Esophagus muscularis mucosa (tissue), 4 donors: ENCODE data around the gene CAPZB. TPM values are rescaled to one million over a fixed set of nuclear protein-coding genes. Genes with fewer than 3 reads are reported as not detected.

ENCODE experiments used
- DNase-seq: peaks from one replicate; pipeline ENCODE4 v3.0.0-alpha.2; 2017; ENCODE audit errors: extremely low spot score
- H3K27ac ChIP-seq, 4 donors: fragments of 200-600 bp; sonication (generic); replicated peaks in 1 of 4; 1 replicate in 3 of 4; 2 replicates in 1 of 4; pipeline ENCODE4 v1.5.1; 2016 to 2019; ENCODE audit warnings: mild to moderate bottlenecking in 1 of 4
- H3K27me3 ChIP-seq, 4 donors: fragments of 200-600 bp; sonication (generic); one replicate each; pipeline versions ENCODE4 v1.5.1 to v1.6.0; 2016 to 2019
- H3K36me3 ChIP-seq, 4 donors: fragments of 200-600 bp; sonication (generic); one replicate each; pipeline ENCODE4 v1.5.1; 2016 to 2019
- H3K4me1 ChIP-seq, 4 donors: fragments of 200-600 bp; sonication (generic); one replicate each; pipeline ENCODE4 v1.5.1; 2016 to 2019
- H3K4me3 ChIP-seq, 4 donors: fragments of 200-600 bp; sonication (generic); 1 replicate in 2 of 4; 2 replicates in 2 of 4; pipeline ENCODE4 v1.5.1; 2016 to 2019; ENCODE audit warnings: mild to moderate bottlenecking in 4 of 4, moderate library complexity in 1 of 4
- H3K9me3 ChIP-seq, 4 donors: fragments of 200-600 bp; sonication (generic); 1 replicate in 3 of 4; 2 replicates in 1 of 4; pipeline ENCODE4 v1.5.1; 2016 to 2019
- EP300 ChIP-seq: sonication (generic); formaldehyde crosslinking; IDR thresholded peaks from one replicate; pipeline ENCODE4 v1.6.1; 2017; ENCODE audit warnings: antibody characterized with exemption
- POLR2A ChIP-seq: fragments of 450-650 bp; IDR thresholded peaks from one replicate; pipeline ENCODE4 v1.6.1; 2017; ENCODE audit warnings: antibody characterized with exemption, moderate library complexity, mild to moderate bottlenecking, low read depth
- POLR2AphosphoS5 ChIP-seq, 2 donors: sonication (generic); formaldehyde crosslinking; IDR thresholded peaks; one replicate each; pipeline ENCODE4 v1.6.1; 2017; ENCODE audit warnings: antibody characterized with exemption in 2 of 2
- WGBS: methylation state at CpG from one replicate; pipeline ENCODE4 v1.1.5; 2018; 5-methylcytosine and 5-hydroxymethylcytosine counted together
- intact Hi-C: fragments of 100-400 bp; cut with DNase I; formaldehyde crosslinking; loops from one replicate; pipeline ENCODE4 v1.15.1; 2023
- total RNA-seq, 4 donors: library from RNA; depleted of rRNA; stranded (reverse); fragments of >200 nt; gene quantifications; one replicate each; pipeline versions ENCODE4 v1.1.0 to v1.2.1, GENCODE V29; 2016
- TF ChIP-seq, protein P1 (sequence below), 3 experiments: fragments of 200-600 bp in 2 of 3; fragments of 450-650 bp in 1 of 3; sonication (generic) in 2 of 3; IDR thresholded peaks; one replicate each; pipeline ENCODE4 v1.5.1; 2017 to 2019; ENCODE audit warnings: antibody characterized with exemption in 3 of 3, mild to moderate bottlenecking in 2 of 3, moderate library complexity in 1 of 3

CAPZB gene
- total RNA-seq, 4 donors from 2014 or later = 186 to 261 (median 203) TPM

DNA sequence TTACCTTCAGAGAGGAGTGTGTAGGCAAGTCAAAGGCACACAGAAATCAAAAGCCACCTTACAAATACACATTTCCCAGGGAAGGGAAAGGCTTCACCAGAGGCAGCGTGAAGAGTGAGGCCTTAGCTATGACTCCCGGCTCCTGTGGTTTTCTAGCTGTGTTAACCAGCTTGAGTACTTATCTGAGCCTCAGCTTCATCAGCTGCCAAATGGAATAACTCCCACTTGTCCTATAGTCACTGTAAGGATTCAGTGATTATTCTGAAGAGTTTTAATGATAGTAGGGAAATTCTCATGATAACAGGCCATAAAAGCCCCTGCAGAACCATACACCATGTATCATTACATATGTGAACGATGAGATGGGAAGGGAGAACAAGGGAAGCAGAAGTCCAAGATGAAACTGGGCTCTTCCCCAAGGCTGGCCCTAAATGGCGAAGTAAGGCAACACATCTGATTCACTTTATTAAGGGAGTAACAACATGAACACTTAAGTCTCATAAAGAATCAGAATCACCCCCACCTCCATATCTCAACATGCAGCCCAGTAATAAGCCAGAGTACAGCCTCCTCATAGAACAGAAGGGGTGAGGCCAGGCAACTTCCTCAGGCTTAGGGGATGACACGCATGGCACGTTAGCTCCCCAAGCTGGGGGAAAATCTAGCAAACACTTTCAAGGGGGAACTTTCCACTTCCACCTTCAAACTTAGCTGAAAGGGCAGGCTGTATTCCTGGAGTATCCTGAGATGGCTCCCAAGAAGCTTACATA lies 109.5 kb downstream of the CAPZB start:
- peaks cover 23 to 86% (median 78%) of the 10 kb centered on the region in 4 donors for H3K36me3 ChIP-seq

DNA sequence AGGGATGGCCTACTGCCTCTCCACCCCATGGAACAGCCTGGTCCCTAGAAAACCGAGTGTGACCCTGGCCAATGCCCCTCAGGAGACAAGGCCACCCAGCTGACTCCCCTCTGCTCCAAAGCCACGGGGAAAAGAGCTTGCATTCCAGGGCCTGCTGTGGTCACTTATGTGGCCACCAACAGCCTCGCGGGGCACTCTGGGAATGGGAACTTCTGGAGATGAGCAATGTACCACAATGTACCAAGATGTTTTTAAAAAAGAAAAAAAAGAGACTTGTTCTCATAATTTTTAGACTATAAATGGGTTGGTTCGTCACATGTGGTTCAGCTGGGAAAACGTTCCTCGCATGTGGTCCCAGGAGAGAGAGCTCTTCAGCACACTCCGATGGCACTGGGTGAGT lies 110.4 kb downstream of the CAPZB start:
- DNase-seq = no peak
- 88% methylated on average over 8 of the region's 8 CpGs for WGBS
- intact Hi-C loops = no loop called here
- Histone ChIP-seq H3K36me3 (peaks cover 23 to 78% (median 69%) of the 10 kb centered on the region in 4 donors), H3K4me3 (no peak overlapping the region), H3K9me3 (no peaks in the 10 kb centered on the region), H3K27ac (peak overlapping the region; percentile 62 to 71 (median 64)), H3K4me1 (peaks cover 30 to 42% (median 40%) of the 10 kb centered on the region in 4 donors), H3K27me3 (no peaks in the 10 kb centered on the region)
- no peak for TF ChIP-seq POLR2A
- no peak for TF ChIP-seq EP300
- TF ChIP-seq, protein P1, sequence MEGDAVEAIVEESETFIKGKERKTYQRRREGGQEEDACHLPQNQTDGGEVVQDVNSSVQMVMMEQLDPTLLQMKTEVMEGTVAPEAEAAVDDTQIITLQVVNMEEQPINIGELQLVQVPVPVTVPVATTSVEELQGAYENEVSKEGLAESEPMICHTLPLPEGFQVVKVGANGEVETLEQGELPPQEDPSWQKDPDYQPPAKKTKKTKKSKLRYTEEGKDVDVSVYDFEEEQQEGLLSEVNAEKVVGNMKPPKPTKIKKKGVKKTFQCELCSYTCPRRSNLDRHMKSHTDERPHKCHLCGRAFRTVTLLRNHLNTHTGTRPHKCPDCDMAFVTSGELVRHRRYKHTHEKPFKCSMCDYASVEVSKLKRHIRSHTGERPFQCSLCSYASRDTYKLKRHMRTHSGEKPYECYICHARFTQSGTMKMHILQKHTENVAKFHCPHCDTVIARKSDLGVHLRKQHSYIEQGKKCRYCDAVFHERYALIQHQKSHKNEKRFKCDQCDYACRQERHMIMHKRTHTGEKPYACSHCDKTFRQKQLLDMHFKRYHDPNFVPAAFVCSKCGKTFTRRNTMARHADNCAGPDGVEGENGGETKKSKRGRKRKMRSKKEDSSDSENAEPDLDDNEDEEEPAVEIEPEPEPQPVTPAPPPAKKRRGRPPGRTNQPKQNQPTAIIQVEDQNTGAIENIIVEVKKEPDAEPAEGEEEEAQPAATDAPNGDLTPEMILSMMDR (IDR thresholded peaks at IDR 0.05) = no peak
- TF ChIP-seq POLR2AphosphoS5 (IDR thresholded peaks at IDR 0.05) = no peak

More for the DNA sequence above, 109.5 kb downstream of the CAPZB start:
- Histone ChIP-seq H3K27me3 (no peaks in the 10 kb centered on the region), H3K4me1 (peaks cover 21 to 34% (median 33%) of the 10 kb centered on the region in 4 donors), H3K4me3 (no peak overlapping the region), H3K9me3 (no peaks in the 10 kb centered on the region), H3K27ac (peak overlapping the region in 2 of 4 donors; percentile 34 to 63)
- intact Hi-C loops = no loop called here
- no peak for DNase-seq
- no peak for TF ChIP-seq POLR2A
- TF ChIP-seq POLR2AphosphoS5 (IDR thresholded peaks at IDR 0.05) = no peak
- TF ChIP-seq EP300 = no peak
- TF ChIP-seq, protein P1 (IDR thresholded peaks at IDR 0.05) = no peak
- 70% methylated on average over 6 of the region's 6 CpGs for WGBS

DNA sequence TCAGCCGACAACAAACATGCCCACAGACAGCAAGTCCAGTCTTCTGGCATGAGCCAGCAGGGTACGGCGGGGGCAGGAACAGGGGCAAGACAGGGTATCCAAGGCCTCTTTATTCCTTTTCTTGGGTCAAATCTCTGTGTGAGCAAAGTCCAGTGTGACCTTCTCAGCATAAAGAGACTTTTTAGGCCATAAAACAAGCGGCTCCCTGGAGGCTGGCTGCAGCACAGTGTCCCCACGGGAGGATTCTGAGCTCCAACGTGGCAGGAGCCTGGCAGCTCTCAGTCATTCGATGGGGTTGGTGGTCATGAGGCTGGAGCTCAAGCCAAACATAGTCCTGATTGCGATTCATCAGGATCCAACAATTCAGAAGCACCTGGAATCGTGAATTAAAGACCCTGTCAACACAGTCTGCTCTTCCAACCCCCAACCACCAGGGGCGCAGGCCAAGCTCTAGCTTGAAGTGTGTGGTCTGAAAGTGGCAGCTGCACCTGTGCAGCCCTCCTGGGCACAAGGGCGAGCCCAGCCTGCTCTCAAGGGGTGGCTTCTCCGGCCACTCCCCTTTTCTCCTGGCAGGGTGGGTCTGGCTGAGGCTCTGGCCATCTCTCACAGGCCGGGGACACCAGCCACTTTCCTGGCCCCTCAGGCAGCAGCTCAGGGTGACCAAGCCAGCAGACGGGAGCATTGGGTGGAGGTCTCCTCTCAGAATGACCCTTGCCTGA lies 111.1 kb downstream of the CAPZB start:
- H3K27me3 ChIP-seq = no peaks in the 10 kb centered on the region
- H3K27ac ChIP-seq = peak overlapping the region; percentile 62 to 71 (median 64)
- H3K36me3 ChIP-seq = peaks cover 23 to 71% (median 63%) of the 10 kb centered on the region in 4 donors
- H3K4me1 ChIP-seq = peaks cover 33 to 49% (median 46%) of the 10 kb centered on the region in 4 donors
- 81% methylated on average over 11 of the region's 14 CpGs for WGBS
- intact Hi-C loops = no loop called here
- DNase-seq = no peak
- no peak overlapping the region for H3K4me3 ChIP-seq
- no peak for TF ChIP-seq EP300
- TF ChIP-seq, protein P1 (IDR thresholded peaks at IDR 0.05) = peak in 2 of 3 experiments; percentile 6 to 37
- H3K9me3 ChIP-seq = no peaks in the 10 kb centered on the region

DNA sequence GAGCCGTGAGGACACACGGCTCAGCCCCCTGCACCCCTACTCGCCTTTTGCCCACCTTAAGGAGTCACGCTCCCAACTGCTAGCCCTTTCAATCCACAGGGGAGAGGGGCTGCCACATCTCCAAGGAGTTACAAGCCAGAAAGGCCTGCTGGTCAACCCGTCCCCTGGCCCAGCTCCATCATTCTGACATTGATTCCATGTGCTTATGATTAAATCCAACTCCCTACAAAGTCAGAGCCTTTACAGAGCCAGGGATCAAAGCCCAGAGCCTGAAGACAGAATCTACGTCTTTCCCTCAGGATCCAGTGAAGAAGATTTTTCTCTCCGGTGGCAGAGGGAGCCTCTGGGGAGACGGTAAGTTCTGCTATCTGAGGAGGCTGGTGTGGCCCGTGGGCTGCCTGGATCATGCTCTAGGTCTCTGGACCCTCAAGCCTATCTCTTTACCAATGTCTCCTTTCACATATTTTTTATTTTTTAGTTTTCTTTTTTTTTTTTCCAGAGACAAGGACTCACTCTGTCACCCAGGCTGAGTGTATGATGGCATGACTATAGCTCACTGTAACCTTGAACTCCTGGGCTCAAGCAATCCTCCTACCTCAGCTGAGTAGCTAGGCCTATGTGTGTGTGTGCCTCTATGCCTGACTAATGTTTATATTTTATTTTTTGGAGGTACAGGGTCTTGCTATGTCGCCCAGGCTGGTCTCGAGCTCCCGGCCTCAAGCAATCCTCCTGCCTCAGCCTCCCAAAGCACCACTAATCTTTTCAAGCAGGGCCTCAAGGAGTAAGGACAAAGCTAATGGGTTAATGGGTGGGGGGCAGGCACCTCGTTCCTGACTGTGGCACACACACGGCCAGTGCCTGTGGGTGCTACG lies 111.9 kb downstream of the CAPZB start:
- Histone ChIP-seq H3K9me3 (no peaks in the 10 kb centered on the region), H3K36me3 (peaks cover 22 to 66% (median 59%) of the 10 kb centered on the region in 4 donors), H3K27ac (peak overlapping the region; percentile 62 to 71 (median 64)), H3K4me3 (no peak overlapping the region), H3K4me1 (peaks cover 33 to 56% (median 50%) of the 10 kb centered on the region in 4 donors), H3K27me3 (no peaks in the 10 kb centered on the region)
- WGBS = 74% methylated on average over 11 of the region's 15 CpGs
- intact Hi-C loops = no loop called here
- DNase-seq = no peak
- TF ChIP-seq, protein P1 (IDR thresholded peaks at IDR 0.05) = no peak
- TF ChIP-seq POLR2A (no peak), POLR2AphosphoS5 (IDR thresholded peaks at IDR 0.05) (no peak), EP300 (no peak)
